ENCODE measurements around the gene SMKR1. TPM values are rescaled to one million over a fixed set of nuclear protein-coding genes. Genes with fewer than 3 reads are reported as not detected.

The SMKR1 gene
- total RNA-seq, 1 experiment from 2014 or later, result 0.87 TPM

DNA sequence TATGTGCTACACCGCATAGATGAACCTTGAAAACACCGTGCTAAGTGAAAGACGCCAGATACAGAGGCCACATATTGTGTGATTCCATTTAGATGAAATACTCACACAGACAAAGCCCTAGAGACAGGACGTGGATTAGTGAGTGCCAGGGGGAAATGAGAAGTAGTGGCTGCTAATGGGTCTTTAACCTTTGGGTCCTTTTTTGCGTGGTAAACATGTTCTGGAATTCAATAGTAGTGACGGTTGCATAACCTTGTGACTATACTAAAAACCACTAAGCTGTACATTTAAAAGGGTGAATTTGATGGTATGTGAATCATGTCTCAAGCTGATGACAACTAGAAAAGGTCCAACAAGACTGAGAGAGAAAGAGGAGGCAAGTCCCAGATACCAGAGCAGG, 15.6 kb downstream of the SMKR1 start:
- WGBS (ENCODE audit: extremely low coverage, insufficient read length, low lambda C conversion rate), result no CpG with 5 or more reads among the region's 6 CpGs
- H3K27ac Mint-ChIP-seq, result no peak overlapping the region

More for the DNA sequence above, 15.6 kb downstream of the SMKR1 start:
- Histone ChIP-seq H3K14ac (ENCODE audit: insufficient read depth, low read length) (no peak overlapping the region), H3K4me2 (ENCODE audit: insufficient read depth, insufficient read length, low read length) (no peak overlapping the region), H3K4me1 (ENCODE audit: insufficient read depth, low read length) (peaks cover 3% of the 10 kb centered on the region; the same call in 1 of the 2 replicates), H3K23me2 (ENCODE audit: insufficient read length, low read depth, low read length, poor library complexity, severe bottlenecking) (no peaks in the 10 kb centered on the region), H3K18ac (ENCODE audit: insufficient read length, low read depth, low read length) (no peak overlapping the region), H4K91ac (ENCODE audit: insufficient read length, low read depth, low read length) (no peak overlapping the region), H3K27ac (ENCODE audit: insufficient read length, low read depth, low read length) (no peak overlapping the region), H2AFZ (ENCODE audit: low read length) (no peak overlapping the region), H3K56ac (ENCODE audit: insufficient read length, low read depth, low read length) (no peak overlapping the region), H2AK5ac (ENCODE audit: insufficient read length, low read length) (no peak overlapping the region), H4K8ac (replicated peaks; ENCODE audit: insufficient read length, low read depth, low read length) (no peak overlapping the region), H2BK5ac (ENCODE audit: insufficient read length, low read length) (no peak overlapping the region), H3K9ac (ENCODE audit: extremely low read depth, insufficient read length, low read length) (no peak overlapping the region), H4K5ac (ENCODE audit: insufficient read length, low read depth, low read length) (no peak overlapping the region), H2BK20ac (ENCODE audit: low read depth, low read length, poor library complexity, severe bottlenecking) (no peak overlapping the region), H3K9me3 (ENCODE audit: control insufficient read depth, low read depth, low read length) (no peaks in the 10 kb centered on the region), H3K27me3 (ENCODE audit: insufficient read depth, low read length) (no peaks in the 10 kb centered on the region), H2BK120ac (ENCODE audit: low read depth, low read length, poor library complexity, severe bottlenecking) (no peak overlapping the region), H3K23ac (ENCODE audit: insufficient read length, low read depth, low read length) (no peak overlapping the region), H2BK12ac (ENCODE audit: insufficient read length, low read depth, low read length) (no peak overlapping the region), H3K79me2 (ENCODE audit: insufficient read depth, low read length) (no peaks in the 10 kb centered on the region), H3T11ph (ENCODE audit: low read length) (no peak overlapping the region), H3K4ac (ENCODE audit: low read depth, low read length) (no peak overlapping the region), H4K20me1 (ENCODE audit: control insufficient read depth, insufficient read depth, insufficient read length) (no peaks in the 10 kb centered on the region), H2BK15ac (ENCODE audit: low read depth, low read length) (no peak overlapping the region), H3K79me1 (ENCODE audit: insufficient read depth, low read depth, low read length, poor library complexity, severe bottlenecking) (no peaks in the 10 kb centered on the region)
- Mint-ChIP-seq H3K4me1 (peaks cover 48 to 52% of the 10 kb centered on the region in 2 experiments), H3K4me3 (no peak overlapping the region), H3K9me3 (no peaks in the 10 kb centered on the region; a peak in 1 of 5 replicates), H3K36me3 (ENCODE audit: insufficient read depth in 1 of 3, low read depth in 3 of 3) (no peaks in the 10 kb centered on the region; a peak in 1 of 7 replicates), H3K27me3 (ENCODE audit: low read depth) (peaks cover 17% of the 10 kb centered on the region)
- DNase-seq, result no peak
- TF ChIP-seq, protein P1, sequence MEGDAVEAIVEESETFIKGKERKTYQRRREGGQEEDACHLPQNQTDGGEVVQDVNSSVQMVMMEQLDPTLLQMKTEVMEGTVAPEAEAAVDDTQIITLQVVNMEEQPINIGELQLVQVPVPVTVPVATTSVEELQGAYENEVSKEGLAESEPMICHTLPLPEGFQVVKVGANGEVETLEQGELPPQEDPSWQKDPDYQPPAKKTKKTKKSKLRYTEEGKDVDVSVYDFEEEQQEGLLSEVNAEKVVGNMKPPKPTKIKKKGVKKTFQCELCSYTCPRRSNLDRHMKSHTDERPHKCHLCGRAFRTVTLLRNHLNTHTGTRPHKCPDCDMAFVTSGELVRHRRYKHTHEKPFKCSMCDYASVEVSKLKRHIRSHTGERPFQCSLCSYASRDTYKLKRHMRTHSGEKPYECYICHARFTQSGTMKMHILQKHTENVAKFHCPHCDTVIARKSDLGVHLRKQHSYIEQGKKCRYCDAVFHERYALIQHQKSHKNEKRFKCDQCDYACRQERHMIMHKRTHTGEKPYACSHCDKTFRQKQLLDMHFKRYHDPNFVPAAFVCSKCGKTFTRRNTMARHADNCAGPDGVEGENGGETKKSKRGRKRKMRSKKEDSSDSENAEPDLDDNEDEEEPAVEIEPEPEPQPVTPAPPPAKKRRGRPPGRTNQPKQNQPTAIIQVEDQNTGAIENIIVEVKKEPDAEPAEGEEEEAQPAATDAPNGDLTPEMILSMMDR (conservative IDR thresholded peaks at IDR 0.05), result no peak
